SW480 (cell line): ENCODE results near the gene APOBEC3F.
"Not testable (repeated sequence)": the region's sequence is repeated elsewhere in the genome, so short reads cannot be mapped to it uniquely, and the experiment has no call there.

Experiments
- DNase-seq: peaks from one replicate; pipeline ENCODE4 v3.0.0-alpha.2; 2016; ENCODE audit warnings: low spot score

APOBEC3F gene

DNA sequence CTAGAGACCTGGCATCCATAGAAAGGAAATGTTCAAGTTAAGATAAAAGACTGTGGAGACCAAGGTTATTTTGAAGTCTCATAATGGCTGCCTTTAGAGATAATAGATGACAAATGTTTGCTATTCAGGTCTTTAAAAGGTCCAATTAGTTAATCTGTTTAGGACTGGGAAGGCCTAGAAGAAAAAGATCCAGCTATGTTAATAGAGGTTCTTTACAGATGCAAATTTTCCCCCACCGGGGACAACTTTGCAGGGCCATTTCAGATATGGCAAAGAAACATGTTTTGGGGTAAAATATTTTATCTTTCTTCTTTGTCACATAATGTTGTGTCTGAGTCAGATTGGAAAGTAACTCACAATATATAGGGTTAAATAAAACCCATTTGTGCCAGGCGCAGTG lies 33.3 kb downstream of the APOBEC3F start:
- DNase-seq, result no peak

DNA sequence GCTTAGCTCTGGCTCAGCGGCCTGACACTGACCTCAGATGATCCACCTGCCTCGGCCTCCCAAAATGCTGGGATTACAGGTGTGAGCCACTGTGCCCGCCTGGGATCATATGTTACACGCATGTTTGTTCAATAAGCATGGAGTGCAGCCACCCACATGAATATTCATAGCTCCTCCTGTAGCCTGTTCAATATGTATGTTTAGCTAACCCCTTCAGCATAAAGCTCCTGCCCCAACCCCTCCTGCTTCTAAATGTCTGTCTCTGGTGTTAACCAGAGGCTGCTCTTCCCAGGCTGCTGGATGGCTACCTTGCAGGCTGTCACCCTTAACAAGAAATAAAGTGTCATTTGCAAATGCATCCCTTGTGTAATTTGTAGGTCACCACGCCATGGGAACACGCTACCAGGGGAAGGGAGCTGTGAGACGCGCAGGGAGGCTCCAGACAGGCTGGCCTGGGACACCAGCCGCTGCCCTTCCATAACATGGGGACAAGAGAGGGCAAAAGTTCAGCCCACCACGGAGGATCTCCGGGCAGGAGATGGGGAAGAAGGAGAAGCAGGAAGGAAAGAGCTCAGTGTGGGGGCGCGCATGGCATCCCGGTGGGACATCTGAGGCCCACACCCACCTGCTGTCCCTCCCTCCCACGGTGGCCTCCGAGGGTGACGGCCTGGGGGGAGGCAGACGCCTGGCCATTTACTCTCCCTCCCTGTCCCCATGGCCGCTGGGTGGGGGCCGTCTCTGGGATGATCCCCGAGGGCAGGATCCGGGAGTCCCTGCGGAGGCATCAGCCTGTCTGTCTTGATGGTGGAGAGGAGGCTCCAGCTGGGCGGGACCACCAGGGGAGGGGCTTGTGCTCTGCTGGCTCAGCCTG lies 35.7 kb downstream of the APOBEC3F start:
- DNase-seq, result not testable (repeated sequence)

DNA sequence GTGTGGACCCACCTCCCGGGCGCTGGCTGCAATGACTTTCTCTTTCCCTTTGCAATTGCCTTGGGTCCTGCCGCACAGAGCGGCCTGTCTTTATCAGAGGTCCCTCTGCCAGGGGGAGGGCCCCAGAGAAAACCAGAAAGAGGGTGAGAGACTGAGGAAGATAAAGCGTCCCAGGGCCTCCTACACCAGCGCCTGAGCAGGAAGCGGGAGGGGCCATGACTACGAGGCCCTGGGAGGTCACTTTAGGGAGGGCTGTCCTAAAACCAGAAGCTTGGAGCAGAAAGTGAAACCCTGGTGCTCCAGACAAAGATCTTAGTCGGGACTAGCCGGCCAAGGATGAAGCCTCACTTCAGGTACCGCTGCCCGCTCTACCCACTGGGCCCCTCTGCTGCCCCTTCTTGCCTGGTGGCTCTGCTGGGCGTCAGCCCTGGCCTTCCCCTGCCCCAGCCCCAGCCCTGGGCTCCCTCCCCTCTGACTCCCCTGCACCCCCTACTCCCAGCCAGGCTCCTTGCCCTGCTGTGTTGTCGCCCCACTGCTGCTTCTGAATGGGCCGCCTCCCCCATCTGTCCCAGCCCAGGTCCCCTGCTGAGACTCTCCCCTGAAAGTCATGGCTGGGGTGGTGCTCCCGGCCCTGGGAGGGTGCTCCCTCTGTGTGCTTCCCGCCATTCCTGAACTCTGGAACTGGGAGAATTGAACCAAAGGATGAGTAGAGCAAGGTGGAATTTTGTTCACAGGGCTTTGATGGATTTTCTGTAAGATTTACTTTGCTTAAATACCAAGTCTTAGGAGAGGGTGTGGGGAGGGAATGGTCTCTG lies 36.6 kb downstream of the APOBEC3F start, which contains the start of gene APOBEC3G:
Gene APOBEC3G, plus strand, starts transcription at position 250 of the 815 bp plus-strand sequence. Its CDS starts 87 bp downstream, at position 337.
- DNase-seq, result peak; percentile 27

- not testable (repeated sequence) for DNase-seq
Observed at GRCh38 chr22:39077912-39078311, 37.2 kb downstream of the APOBEC3F start.

DNA sequence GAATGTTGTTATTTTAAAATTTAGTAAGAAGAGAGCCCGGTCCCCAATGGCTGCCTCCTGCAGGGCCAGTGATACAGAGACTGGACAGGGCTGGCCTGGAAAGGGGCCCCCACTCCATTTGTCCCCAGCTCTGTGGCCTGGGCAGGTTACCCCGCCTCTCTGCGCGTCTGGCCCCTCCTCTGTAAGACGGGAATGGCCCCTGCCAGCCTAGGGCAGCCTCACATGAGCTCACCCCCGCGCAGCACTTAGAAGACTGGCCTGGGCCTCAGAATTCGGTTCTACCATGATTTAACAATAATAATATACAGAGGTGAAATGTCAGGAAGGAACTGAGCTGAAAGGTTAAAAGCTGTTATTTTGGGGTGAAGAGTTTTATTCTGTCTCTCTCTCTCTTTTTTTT lies 37.7 kb downstream of the APOBEC3F start:
- DNase-seq, result no peak

- DNase-seq, result not testable (repeated sequence)
Observed at GRCh38 chr22:39079054-39079637, 38.5 kb downstream of the APOBEC3F start.

DNA sequence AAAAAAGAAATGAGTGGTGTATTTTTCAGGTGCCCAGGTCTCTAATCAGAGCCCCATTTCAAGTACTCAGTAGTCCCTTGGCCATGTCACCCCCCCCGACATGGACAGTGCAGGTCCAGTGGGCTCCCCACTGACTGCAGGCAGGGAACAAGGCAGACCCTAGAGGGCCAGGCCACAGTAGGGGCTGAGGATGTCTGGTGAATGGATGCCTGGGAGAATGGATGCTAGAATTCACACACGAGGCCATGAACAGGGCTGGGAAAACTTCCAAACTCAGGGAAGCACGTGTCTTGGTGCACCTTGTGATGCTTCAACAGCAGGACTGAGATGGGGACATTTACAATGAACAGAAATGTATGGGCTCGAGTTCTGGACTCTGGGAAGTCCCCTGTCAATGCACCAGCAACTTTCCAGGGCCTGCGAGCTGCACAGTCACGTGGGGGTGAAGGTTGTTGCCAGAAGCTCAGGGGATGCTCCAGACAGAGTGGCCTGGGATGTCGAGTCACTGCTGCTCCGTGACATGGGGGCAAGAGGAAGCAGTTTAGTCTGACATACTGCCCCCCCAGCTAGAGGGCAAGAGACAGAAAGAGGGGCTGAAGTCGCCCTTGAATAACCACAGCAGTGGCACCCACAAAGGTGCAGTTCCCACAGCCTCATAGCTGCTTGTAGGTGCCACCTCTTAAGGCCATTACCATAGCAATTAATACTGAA lies 39.5 kb downstream of the APOBEC3F start:
- DNase-seq, result no peak

DNA sequence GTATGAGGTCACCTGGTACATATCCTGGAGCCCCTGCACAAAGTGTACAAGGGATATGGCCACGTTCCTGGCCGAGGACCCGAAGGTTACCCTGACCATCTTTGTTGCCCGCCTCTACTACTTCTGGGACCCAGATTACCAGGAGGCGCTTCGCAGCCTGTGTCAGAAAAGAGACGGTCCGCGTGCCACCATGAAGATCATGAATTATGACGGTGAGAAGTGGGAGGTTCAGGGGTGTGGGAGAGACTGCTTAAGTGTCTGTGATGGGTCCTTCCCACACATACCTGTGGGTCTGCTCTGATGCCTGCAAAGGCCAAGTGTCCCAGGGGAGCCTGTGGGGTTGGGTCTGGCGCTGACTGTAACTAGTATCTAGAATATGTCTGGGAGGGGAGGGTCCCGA lies 40.4 kb downstream of the APOBEC3F start:
- DNase-seq, result no peak

- DNase-seq, result no peak
Observed at GRCh38 chr22:39081598-39081997, 40.9 kb downstream of the APOBEC3F start.

- DNase-seq, result no peak
Observed at GRCh38 chr22:39083212-39084165, 42.8 kb downstream of the APOBEC3F start.

DNA sequence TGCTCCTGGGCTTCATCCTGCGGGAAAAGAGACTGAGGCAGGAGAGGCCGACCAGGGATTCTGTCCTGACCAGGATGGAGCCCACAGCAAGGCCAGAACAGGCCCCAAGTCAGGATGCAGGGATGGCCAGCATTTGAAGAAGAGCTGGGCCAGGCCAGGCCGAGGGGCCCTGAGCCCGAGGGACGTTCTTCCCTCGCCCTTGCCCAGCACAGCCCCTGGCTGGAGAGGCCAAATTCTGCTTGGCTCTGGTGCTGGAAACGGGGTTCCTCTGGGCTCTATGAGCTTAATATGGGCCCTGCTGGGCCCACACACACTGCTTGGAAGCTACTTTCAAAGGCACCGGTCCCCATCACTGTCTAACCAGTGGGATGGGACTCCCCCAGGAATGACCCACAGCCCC lies 44.0 kb downstream of the APOBEC3F start:
- DNase-seq, result no peak

- no peak for DNase-seq
Observed at GRCh38 chr22:39087098-39087497, 46.4 kb downstream of the APOBEC3F start.

GRCh38 chr22:39087881-39088684 lies 47.4 kb downstream of the APOBEC3F start:
- DNase-seq, result no peak

- no peak for DNase-seq
Observed at GRCh38 chr22:39088685-39089032, 48.0 kb downstream of the APOBEC3F start.

GRCh38 chr22:39089928-39090327 lies 49.3 kb downstream of the APOBEC3F start:
- no peak for DNase-seq

GRCh38 chr22:39090426-39091064 lies 49.9 kb downstream of the APOBEC3F start:
- DNase-seq, result peak; percentile 73

DNA sequence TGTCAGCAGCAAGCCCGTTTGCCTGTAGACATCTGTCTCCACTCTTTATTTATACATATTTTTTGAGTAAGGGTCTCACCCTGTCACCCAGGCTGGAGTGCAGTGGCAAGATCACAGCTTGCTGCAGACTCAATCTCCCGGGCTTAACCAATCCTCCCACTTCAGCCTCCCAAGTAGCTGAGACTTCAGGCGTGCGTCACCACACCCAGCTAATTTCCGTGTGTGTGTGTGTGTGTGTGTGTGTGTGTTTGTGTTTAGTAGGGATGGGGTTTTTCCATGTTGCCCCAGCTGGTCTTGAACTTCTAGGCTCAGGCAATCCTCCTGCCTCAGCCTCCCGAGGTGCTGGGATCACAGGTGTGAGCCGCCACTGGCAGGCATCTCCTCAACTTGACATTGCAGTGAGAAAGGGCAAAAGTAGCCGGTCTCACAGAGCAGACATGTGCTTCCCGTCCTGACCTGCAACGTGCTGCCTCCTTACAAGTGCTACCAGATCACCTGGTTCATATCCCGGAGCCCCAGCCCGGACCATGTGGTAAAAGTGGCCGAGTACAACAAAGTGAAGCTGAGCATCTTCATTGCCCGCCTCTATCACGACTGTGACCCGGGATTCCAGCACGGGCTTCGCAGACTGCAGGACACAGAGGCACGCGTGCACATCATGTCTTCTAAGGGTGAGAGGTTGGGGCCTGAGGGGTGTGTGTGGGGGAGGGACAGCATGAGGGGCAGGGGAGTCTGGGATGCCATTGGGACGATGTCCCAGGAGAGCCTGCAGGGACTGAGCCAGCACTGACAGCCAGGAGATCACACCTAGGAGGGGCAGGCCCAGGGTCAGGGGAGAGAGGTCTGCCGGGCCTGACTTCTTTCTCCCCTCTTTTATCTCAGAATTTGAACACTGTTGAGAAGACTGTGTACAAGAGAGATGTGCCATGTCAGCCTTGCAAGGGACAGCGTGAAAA lies 50.7 kb downstream of the APOBEC3F start:
- no peak for DNase-seq
